SK-N-SH (cell line): ENCODE data around the gene BCL2A1. TPM values are rescaled to one million over a fixed set of nuclear protein-coding genes. Genes with fewer than 3 reads are reported as not detected.
A peak's percentile ranks its signal among the peaks of the same experiment; 100 is the strongest.

Source experiments
- CTCF ChIA-PET: fragments of 300-600, 350-600 bp; formaldehyde crosslinking; extraction: SDS; loops from one replicate; lab custom pipeline; 2021; lab: Yijun Ruan, JAX
- POLR2A ChIA-PET: fragments of 350-600 bp; sonication (Branson Sonifier 250); formaldehyde crosslinking; extraction: SDS; loops from one replicate; lab custom pipeline; 2020; ENCODE audit warnings: antibody characterized with exemption, inconsistent platforms; lab: Yijun Ruan, JAX
- DNase-seq: peaks from one replicate; pipeline ENCODE4 v3.0.0; 2012
- H2AFZ ChIP-seq: fragments of 200-600 bp; sonication (generic); 2 replicates; pipeline ENCODE4 v1.8.1; 2016; ENCODE audit warnings: antibody characterized with exemption, mild to moderate bottlenecking, low read depth
- H3F3A ChIP-seq: fragments of 200-600 bp; sonication (generic); replicated peaks from 2 replicates; pipeline ENCODE3; 2016; ENCODE audit warnings: antibody characterized with exemption, mild to moderate bottlenecking; ENCODE audit not compliant: insufficient read depth
- H3K27ac ChIP-seq, 2 experiments: fragments of 200-500 bp in 1 of 2; fragments of 200-600 bp in 1 of 2; sonication (Bioruptor generic) in 1 of 2; sonication (generic), shearing (Covaris generic) in 1 of 2; 2 replicates each; pipeline versions ENCODE4 v1.5.1 to v1.6.1; 2014 to 2016; ENCODE audit warnings: low read depth in 2 of 2, inconsistent platforms in 1 of 2, low read length in 1 of 2, mild to moderate bottlenecking in 1 of 2, mixed read lengths in 1 of 2
- H3K27me3 ChIP-seq: fragments of 200-600 bp; sonication (generic), shearing (Covaris generic); 2 replicates; pipeline ENCODE4 v1.6.1; 2016; ENCODE audit warnings: mixed run types; ENCODE audit not compliant: insufficient read depth
- H3K36me3 ChIP-seq, 2 experiments: fragments of 200-500 bp in 1 of 2; fragments of 200-600 bp in 1 of 2; sonication (Bioruptor generic) in 1 of 2; sonication (generic) in 1 of 2; replicated peaks in 1 of 2; 2 replicates each; pipeline versions ENCODE3 to v1.5.1; 2014 to 2016; ENCODE audit warnings: low read length in 1 of 2, mild to moderate bottlenecking in 1 of 2; ENCODE audit not compliant: insufficient read depth in 2 of 2, control insufficient read depth in 1 of 2
- H3K4me1 ChIP-seq, 2 experiments: fragments of 200-500 bp in 1 of 2; fragments of 200-600 bp in 1 of 2; sonication (Bioruptor generic) in 1 of 2; sonication (generic), shearing (Covaris generic) in 1 of 2; 2 replicates each; pipeline versions ENCODE4 v1.5.1 to v1.6.1; 2014 to 2016; ENCODE audit warnings: low read depth in 1 of 2, low read length in 1 of 2, mixed run types in 1 of 2; ENCODE audit not compliant: insufficient read depth in 2 of 2, control insufficient read depth in 1 of 2
- H3K4me2 ChIP-seq: fragments of 200-600 bp; sonication (generic), shearing (Covaris generic); 2 replicates; pipeline ENCODE4 v1.6.1; 2017; ENCODE audit warnings: mixed run types
- H3K4me3 ChIP-seq, 2 experiments: fragments of 200-500 bp in 1 of 2; fragments of 200-600 bp in 1 of 2; sonication (Bioruptor generic) in 1 of 2; sonication (generic), shearing (Covaris generic) in 1 of 2; 2 replicates each; pipeline versions ENCODE4 v1.5.1 to v1.8.1; 2014 to 2016; ENCODE audit warnings: low read depth in 2 of 2, inconsistent platforms in 1 of 2, low read length in 1 of 2, mild to moderate bottlenecking in 1 of 2, mixed read lengths in 1 of 2, moderate library complexity in 1 of 2
- H3K79me2 ChIP-seq: fragments of 200-600 bp; sonication (generic); 2 replicates; pipeline ENCODE4 v1.8.1; 2017; ENCODE audit warnings: mild to moderate bottlenecking; ENCODE audit not compliant: insufficient read depth
- H3K9ac ChIP-seq: fragments of 200-600 bp; sonication (generic); 2 replicates; pipeline ENCODE4 v1.6.1; 2017; ENCODE audit warnings: mixed run types
- H3K9me2 ChIP-seq: fragments of 200-600 bp; sonication (generic); 2 replicates; pipeline ENCODE4 v1.6.1; 2017; ENCODE audit warnings: mixed run types
- H3K9me3 ChIP-seq: fragments of 200-600 bp; sonication (generic); 2 replicates; pipeline ENCODE4 v1.6.1; 2017; ENCODE audit warnings: mixed run types, mild to moderate bottlenecking, moderate library complexity
- H4K20me1 ChIP-seq: fragments of 200-600 bp; sonication (generic); 2 replicates; pipeline ENCODE4 v1.6.1; 2017; ENCODE audit warnings: mild to moderate bottlenecking, mixed run types; ENCODE audit not compliant: insufficient read depth
- CHD2 ChIP-seq: fragments of 150-350 bp; IDR thresholded peaks from 2 replicates; pipeline ENCODE4 v1.6.1; 2018; ENCODE audit warnings: low read length; ENCODE audit not compliant: partially characterized antibody
- ELF1 ChIP-seq: IDR thresholded peaks from 2 replicates; pipeline ENCODE4 v1.4.0; 2012
- GABPA ChIP-seq: IDR thresholded peaks from 2 replicates; pipeline ENCODE4 v1.4.0; 2012; ENCODE audit warnings: low read depth, mild to moderate bottlenecking
- MAX ChIP-seq: IDR thresholded peaks from 2 replicates; pipeline ENCODE4 v1.4.0; 2012; ENCODE audit warnings: low read depth
- MXI1 ChIP-seq: IDR thresholded peaks from 2 replicates; pipeline ENCODE4 v1.6.1; 2012; ENCODE audit warnings: mild to moderate bottlenecking, low read depth, low read length, improper control_type of control experiment
- NRF1 ChIP-seq: IDR thresholded peaks from 2 replicates; pipeline ENCODE4 v1.6.1; 2012; ENCODE audit warnings: low read depth, mild to moderate bottlenecking, low read length
- POLR2AphosphoS5 ChIP-seq: IDR thresholded peaks from 2 replicates; pipeline ENCODE4 v1.6.1; 2012; ENCODE audit warnings: low read depth, low read length
- RCOR1 ChIP-seq: fragments of 150-350 bp; IDR thresholded peaks from 2 replicates; pipeline ENCODE4 v1.6.1; 2017; ENCODE audit warnings: antibody characterized with exemption, low read length
- TAF1 ChIP-seq: IDR thresholded peaks from 2 replicates; pipeline ENCODE4 v1.6.1; 2012; ENCODE audit warnings: low read depth, mild to moderate bottlenecking, low read length, moderate library complexity, borderline replicate concordance
- TEAD4 ChIP-seq: IDR thresholded peaks from 2 replicates; pipeline ENCODE4 v1.4.0; 2012; ENCODE audit warnings: mild to moderate bottlenecking, borderline replicate concordance; ENCODE audit not compliant: insufficient read depth
- YY1 ChIP-seq: IDR thresholded peaks from 2 replicates; pipeline ENCODE4 v1.4.0; 2012; ENCODE audit warnings: low read depth, mild to moderate bottlenecking
- WGBS: methylation state at CpG from one replicate; pipeline ENCODE4 v1.1.6; 2017; ENCODE audit warnings: low lambda C conversion rate; 5-methylcytosine and 5-hydroxymethylcytosine counted together
- polyA plus RNA-seq, 3 experiments: library from polyadenylated mRNA; depleted of rRNA; stranded (reverse); fragments of >200 nt; gene quantifications; 2 replicates each; pipeline ENCODE4 v1.2.3, GENCODE V29; 2012
- TF ChIP-seq, protein P1 (sequence below): fragments of 200-600 bp; sonication (generic); IDR thresholded peaks from 2 replicates; pipeline ENCODE4 v1.6.1; 2017; ENCODE audit warnings: antibody characterized with exemption, mild to moderate bottlenecking, moderate library complexity
- TF ChIP-seq, protein P2 (sequence below): IDR thresholded peaks from 2 replicates; pipeline ENCODE4 v1.4.0; 2012; ENCODE audit warnings: low read depth, borderline replicate concordance

BCL2A1 gene
- polyA plus RNA-seq, 1 of the 3 experiments (the other 2 are of a cell fraction), result 0.08 TPM

- H3K4me1 ChIP-seq, result no peaks in the 10 kb centered on the region; a peak in 2 of 4 replicates
- peak overlapping the region; percentile 94 for H3K9ac ChIP-seq
- H2AFZ ChIP-seq, result peak overlapping the region; percentile 99
- peak; percentile 8 for TF ChIP-seq CHD2
- TF ChIP-seq, protein P1, sequence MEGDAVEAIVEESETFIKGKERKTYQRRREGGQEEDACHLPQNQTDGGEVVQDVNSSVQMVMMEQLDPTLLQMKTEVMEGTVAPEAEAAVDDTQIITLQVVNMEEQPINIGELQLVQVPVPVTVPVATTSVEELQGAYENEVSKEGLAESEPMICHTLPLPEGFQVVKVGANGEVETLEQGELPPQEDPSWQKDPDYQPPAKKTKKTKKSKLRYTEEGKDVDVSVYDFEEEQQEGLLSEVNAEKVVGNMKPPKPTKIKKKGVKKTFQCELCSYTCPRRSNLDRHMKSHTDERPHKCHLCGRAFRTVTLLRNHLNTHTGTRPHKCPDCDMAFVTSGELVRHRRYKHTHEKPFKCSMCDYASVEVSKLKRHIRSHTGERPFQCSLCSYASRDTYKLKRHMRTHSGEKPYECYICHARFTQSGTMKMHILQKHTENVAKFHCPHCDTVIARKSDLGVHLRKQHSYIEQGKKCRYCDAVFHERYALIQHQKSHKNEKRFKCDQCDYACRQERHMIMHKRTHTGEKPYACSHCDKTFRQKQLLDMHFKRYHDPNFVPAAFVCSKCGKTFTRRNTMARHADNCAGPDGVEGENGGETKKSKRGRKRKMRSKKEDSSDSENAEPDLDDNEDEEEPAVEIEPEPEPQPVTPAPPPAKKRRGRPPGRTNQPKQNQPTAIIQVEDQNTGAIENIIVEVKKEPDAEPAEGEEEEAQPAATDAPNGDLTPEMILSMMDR, result no peak
- TF ChIP-seq POLR2AphosphoS5, result peak; percentile 88
- TF ChIP-seq ELF1, result peak; percentile 45; the same call in 1 of the 2 replicates
- no peak for TF ChIP-seq RCOR1
- TF ChIP-seq, protein P2, sequence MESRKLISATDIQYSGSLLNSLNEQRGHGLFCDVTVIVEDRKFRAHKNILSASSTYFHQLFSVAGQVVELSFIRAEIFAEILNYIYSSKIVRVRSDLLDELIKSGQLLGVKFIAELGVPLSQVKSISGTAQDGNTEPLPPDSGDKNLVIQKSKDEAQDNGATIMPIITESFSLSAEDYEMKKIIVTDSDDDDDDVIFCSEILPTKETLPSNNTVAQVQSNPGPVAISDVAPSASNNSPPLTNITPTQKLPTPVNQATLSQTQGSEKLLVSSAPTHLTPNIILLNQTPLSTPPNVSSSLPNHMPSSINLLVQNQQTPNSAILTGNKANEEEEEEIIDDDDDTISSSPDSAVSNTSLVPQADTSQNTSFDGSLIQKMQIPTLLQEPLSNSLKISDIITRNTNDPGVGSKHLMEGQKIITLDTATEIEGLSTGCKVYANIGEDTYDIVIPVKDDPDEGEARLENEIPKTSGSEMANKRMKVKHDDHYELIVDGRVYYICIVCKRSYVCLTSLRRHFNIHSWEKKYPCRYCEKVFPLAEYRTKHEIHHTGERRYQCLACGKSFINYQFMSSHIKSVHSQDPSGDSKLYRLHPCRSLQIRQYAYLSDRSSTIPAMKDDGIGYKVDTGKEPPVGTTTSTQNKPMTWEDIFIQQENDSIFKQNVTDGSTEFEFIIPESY, result 0 out of 2 replicates have a peak, but pooled peaks have one; percentile 21
- TF ChIP-seq YY1, result peak; percentile 85
- TF ChIP-seq NRF1, result peak; percentile 1; the same call in 1 of the 2 replicates
- peak; percentile 61 for TF ChIP-seq TAF1
- TF ChIP-seq MAX, result peak; percentile 65; the same call in 1 of the 2 replicates
- TF ChIP-seq MXI1, result peak; percentile 57; the same call in 1 of the 2 replicates
- no peak for TF ChIP-seq TEAD4
- TF ChIP-seq GABPA, result peak; percentile 66
- peaks cover 18% of the 10 kb centered on the region for H3F3A ChIP-seq
- H3K4me2 ChIP-seq, result peak overlapping the region; percentile 87
- ChIA-PET POLR2A (interaction anchor here (0.8 to 1.6 kb wide), 3 partner anchors 13 to 27 kb away, joined by 3 to 12 read pairs (median 7); partner anchors contain the start of gene MTHFS), CTCF (interaction anchor here (1.2 to 2.7 kb wide), 3 partner anchors 70 to 71 kb away, joined by 4 to 11 read pairs (median 6); no protein-coding TSS in a partner anchor)
- peak; percentile 98 for DNase-seq
- no peaks in the 10 kb centered on the region for H4K20me1 ChIP-seq
- peaks cover 5 to 23% of the 10 kb centered on the region in 2 experiments for H3K36me3 ChIP-seq
- 0 out of 2 replicates have a peak, but pooled peaks cover 3% of the 10 kb centered on the region for H3K9me3 ChIP-seq
- peak overlapping the region; percentile 95 to 98 for H3K4me3 ChIP-seq
- H3K27ac ChIP-seq, result peak overlapping the region; percentile 88 to 96
- 1% methylated on average over 30 of the region's 68 CpGs for WGBS
- no peaks in the 10 kb centered on the region for H3K27me3 ChIP-seq
- no peaks in the 10 kb centered on the region for H3K9me2 ChIP-seq
- peaks cover 33% of the 10 kb centered on the region for H3K79me2 ChIP-seq
Observed at GRCh38 chr15:79923515-79924169, 47.4 kb downstream of the BCL2A1 start.
